HepG2 (cell line): Measurements from ENCODE around the gene PTPRC. TPM values are rescaled to one million over a fixed set of nuclear protein-coding genes. Genes with fewer than 3 reads are reported as not detected.

Source experiments
- ATAC-seq: fragments of 200-7000 bp; cut with Tn5 transposase; 3 replicates; pipeline ENCODE4 v1.9.1; 2020; ENCODE audit warnings: mild to moderate bottlenecking, moderate library complexity
- BruUV-seq: library from RNA; stranded (reverse); fragments of 400-500 nt; replicated peaks from 2 replicates; lab custom pipeline; 2021; lab: Mats Ljungman, UMichigan
- CTCF ChIA-PET: fragments of 300-600 bp; formaldehyde crosslinking; extraction: SDS; loops from one replicate; lab custom pipeline; 2021; ENCODE audit warnings: low total read pairs, inconsistent platforms, low intra/inter-chr PET ratio; lab: Yijun Ruan, JAX
- POLR2A ChIA-PET: fragments of 350-600 bp; sonication (Branson Sonifier 250); formaldehyde crosslinking; loops from one replicate; lab custom pipeline; 2020; ENCODE audit warnings: antibody characterized with exemption, inconsistent platforms; lab: Yijun Ruan, JAX
- DNase-seq: peaks from one replicate; pipeline ENCODE4 v3.0.0-alpha.2; 2015; ENCODE audit warnings: low spot score
- FAIRE-seq: peaks from 3 replicates; lab custom pipeline; 2011; peaks lifted over from hg19 to GRCh38; lab: Jason Lieb, UNC
- H2AFZ ChIP-seq: one replicate; pipeline ENCODE4 v1.6.1; 2011; ENCODE audit warnings: low read length, inconsistent platforms
- H3K27ac ChIP-seq: fragments of 300-600 bp; 3 replicates; pipeline ENCODE4 v1.8.0; 2011; ENCODE audit warnings: mixed run types, mild to moderate bottlenecking, mixed read lengths, low read length, inconsistent platforms; ENCODE audit not compliant: insufficient read depth; ENCODE audit errors: extremely low read length
- H3K27me3 ChIP-seq, 2 experiments: fragments of 200-600 bp in 1 of 2; 2 replicates in 1 of 2; 3 replicates in 1 of 2; pipeline versions ENCODE4 v1.6.0 to v1.8.0; 2011; ENCODE audit warnings: low read length in 2 of 2, mild to moderate bottlenecking in 2 of 2, moderate library complexity in 2 of 2, inconsistent platforms in 1 of 2; ENCODE audit not compliant: insufficient read depth in 2 of 2, control insufficient read depth in 1 of 2
- H3K36me3 ChIP-seq, 2 experiments: fragments of 200-600 bp in 1 of 2; replicated peaks in 1 of 2; 2 replicates in 1 of 2; 3 replicates in 1 of 2; pipeline versions ENCODE4 v1.5.1 to v1.8.0; 2011; ENCODE audit warnings: low read length in 2 of 2, inconsistent platforms in 1 of 2; ENCODE audit not compliant: insufficient read depth in 2 of 2, control insufficient read depth in 1 of 2
- H3K4me1 ChIP-seq: 2 replicates; pipeline ENCODE4 v1.5.1; 2012; ENCODE audit warnings: low read length, inconsistent platforms; ENCODE audit not compliant: insufficient read depth
- H3K4me2 ChIP-seq: 2 replicates; pipeline ENCODE4 v1.6.0; 2011; ENCODE audit warnings: low read depth, low read length, inconsistent platforms
- H3K4me3 ChIP-seq, 3 experiments: fragments of 200-600 bp in 1 of 3; sonication (generic), shearing (Covaris generic) in 1 of 3; replicated peaks in 1 of 3; 2 replicates each; pipeline ENCODE4 v1.5.1; 2011 to 2016; ENCODE audit warnings: low read length in 3 of 3, inconsistent platforms in 2 of 3, low read depth in 2 of 3, mild to moderate bottlenecking in 2 of 3, control low read depth in 1 of 3, mixed read lengths in 1 of 3; ENCODE audit not compliant: insufficient read depth in 1 of 3
- H3K79me2 ChIP-seq: one replicate; pipeline ENCODE4 v1.6.1; 2011; ENCODE audit warnings: low read length, inconsistent platforms; ENCODE audit not compliant: insufficient read depth
- H3K9ac ChIP-seq: 2 replicates; pipeline ENCODE4 v1.6.0; 2011; ENCODE audit warnings: mild to moderate bottlenecking, low read depth, low read length, inconsistent platforms; ENCODE audit not compliant: insufficient read depth
- H3K9me3 ChIP-seq: 2 replicates; pipeline ENCODE4 v1.5.1; 2012; ENCODE audit warnings: mild to moderate bottlenecking, low read length
- H4K20me1 ChIP-seq: 2 replicates; pipeline ENCODE4 v1.6.0; 2011; ENCODE audit warnings: inconsistent platforms, mild to moderate bottlenecking, low read length, moderate library complexity; ENCODE audit not compliant: insufficient read depth
- HNRNPUL1 ChIP-seq: fragments of 200-400 bp; formaldehyde crosslinking; IDR thresholded peaks from 2 replicates; pipeline ENCODE4 v1.6.1; 2017; ENCODE audit warnings: low read depth, mild to moderate bottlenecking, low read length, moderate library complexity
- PPARG ChIP-seq: conservative IDR thresholded peaks from 2 replicates; pipeline ENCODE4 v1.6.1; 2016; ENCODE audit warnings: missing biosample characterization, missing genetic modification reagents
- RFX3 ChIP-seq: IDR thresholded peaks from 2 replicates; pipeline ENCODE4 v1.6.1; 2016; ENCODE audit warnings: missing biosample characterization, missing genetic modification reagents
- SMAD9 ChIP-seq: sonication (generic); formaldehyde crosslinking; IDR thresholded peaks from 2 replicates; pipeline ENCODE4 v1.5.1; 2020; ENCODE audit warnings: mild to moderate bottlenecking, missing genetic modification reagents
- SP1 ChIP-seq, 2 experiments: fragments of 450-650 bp in 1 of 2; sonication (generic) in 1 of 2; formaldehyde crosslinking in 1 of 2; IDR thresholded peaks; 2 replicates each; pipeline versions ENCODE4 v1.4.0 to v1.6.1; 2016 to 2020; ENCODE audit warnings: missing genetic modification reagents in 1 of 2
- SP4 ChIP-seq: sonication (generic); formaldehyde crosslinking; IDR thresholded peaks from 2 replicates; pipeline ENCODE4 v1.8.1; 2023; ENCODE audit warnings: mild to moderate bottlenecking, missing genetic modification reagents
- ZFP1 ChIP-seq: IDR thresholded peaks from 2 replicates; pipeline ENCODE4 v1.6.1; 2016
- ZFP36L2 ChIP-seq: sonication (generic); formaldehyde crosslinking; IDR thresholded peaks from 2 replicates; pipeline ENCODE4 v1.4.0; 2020; ENCODE audit warnings: missing genetic modification reagents
- ZNF17 ChIP-seq: sonication (generic); formaldehyde crosslinking; IDR thresholded peaks from 2 replicates; pipeline ENCODE4 v1.5.0; 2020; ENCODE audit warnings: mild to moderate bottlenecking, missing genetic modification reagents
- ZNF280D ChIP-seq: sonication (generic); formaldehyde crosslinking; IDR thresholded peaks from 2 replicates; pipeline ENCODE4 v1.5.1; 2020; ENCODE audit warnings: mild to moderate bottlenecking, missing genetic modification reagents
- ZNF598 ChIP-seq: sonication (generic); formaldehyde crosslinking; IDR thresholded peaks from 2 replicates; pipeline ENCODE4 v1.5.1; 2020; ENCODE audit warnings: mild to moderate bottlenecking, missing genetic modification reagents, borderline replicate concordance
- WGBS: methylation state at CpG from one replicate; pipeline ENCODE4 v1.1.6; 2017; ENCODE audit warnings: low lambda C conversion rate; 5-methylcytosine and 5-hydroxymethylcytosine counted together
- in situ Hi-C: cut with HindIII; loops from 2 replicates; pipeline ENCODE4 v1.10.0; 2017; ENCODE audit warnings: low pct_unique_long_range_greater_than_20kb; ENCODE audit not compliant: extremely low pct_ligation_motif_present
- intact Hi-C: fragments of 100-400 bp; cut with micrococcal nuclease; formaldehyde crosslinking; loops from one replicate; pipeline ENCODE4 v1.10.0; 2022; ENCODE audit not compliant: unreplicated experiment
- polyA plus RNA-seq, 8 experiments: library from polyadenylated mRNA; depleted of rRNA in 3 of 8; stranded (reverse) in 7 of 8; unstranded in 1 of 8; fragments of >200 nt; fragmentation: Illumina TruSeq in 4 of 8; extraction: Trizol in 4 of 8; gene quantifications; 2 replicates each; pipeline versions ENCODE4 v1.2.1 to v1.2.3, GENCODE V29; 2011 to 2016; ENCODE audit warnings: low read depth in 4 of 8, missing spikeins in 1 of 8, mixed read lengths in 1 of 8; ENCODE audit not compliant: insufficient read depth in 1 of 8
- total RNA-seq, 5 experiments: library from RNA; depleted of rRNA; stranded (reverse); fragments of >200 nt; fragmentation: Illumina TruSeq; extraction: Trizol; gene quantifications; 2 replicates each; pipeline ENCODE4 v1.2.3, GENCODE V29; 2016; ENCODE audit warnings: low read depth in 1 of 5

The PTPRC gene
- total and polyA plus RNA-seq, 2 of the 13 experiments (the other 11 are each of a cell fraction or from before 2014, with no cell fraction given) = not detected

DNA sequence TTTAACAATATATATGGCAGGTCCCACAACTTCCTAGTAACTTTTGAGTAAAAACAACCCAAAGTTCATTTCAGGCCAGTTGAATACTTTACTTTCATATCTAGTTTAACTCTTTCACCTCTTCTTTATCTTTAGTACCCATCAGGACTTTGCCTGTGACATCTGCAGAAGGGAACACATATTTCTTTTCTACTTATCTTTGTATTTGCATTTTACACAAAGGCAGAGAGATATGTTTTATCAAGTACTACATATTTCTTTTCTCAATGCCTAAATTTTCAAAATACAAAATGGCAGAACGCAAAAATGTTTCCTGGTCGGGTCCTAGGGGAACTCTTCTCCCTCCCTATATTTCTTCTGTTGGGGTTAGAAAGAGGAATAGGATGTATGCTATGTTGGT, 6.8 kb upstream of the PTPRC start:
- 50% methylated on average over 2 of the region's 2 CpGs for WGBS
- H3K4me1 ChIP-seq = no peaks in the 10 kb centered on the region
- no peak overlapping the region for H3K4me2 ChIP-seq
- in situ Hi-C loops = no loop called here
- no peaks in the 10 kb centered on the region for H3K79me2 ChIP-seq
- H3K9ac ChIP-seq = no peak overlapping the region
- H3K36me3 ChIP-seq = no peaks in the 10 kb centered on the region
- intact Hi-C loops = no loop called here
- no peak overlapping the region for H3K27ac ChIP-seq
- POLR2A ChIA-PET = no interaction called here
- H3K4me3 ChIP-seq = no peak overlapping the region
- no peaks in the 10 kb centered on the region; a peak in 1 of 5 replicates for H3K27me3 ChIP-seq
- ATAC-seq (no peak), DNase-seq (no peak), FAIRE-seq (no peak)
- no peaks in the 10 kb centered on the region for H4K20me1 ChIP-seq
- no peaks in the 10 kb centered on the region for H3K9me3 ChIP-seq
- CTCF ChIA-PET = no interaction called here
- H2AFZ ChIP-seq = no peak overlapping the region
- no peak for TF ChIP-seq ZNF280D
- no peak for TF ChIP-seq PPARG
- no peak for TF ChIP-seq ZNF598 (CRISPR knock-in tag)
- no peak for TF ChIP-seq SMAD9 (CRISPR knock-in tag)
- no peak for TF ChIP-seq RFX3 (CRISPR knock-in tag)
- TF ChIP-seq ZFP1 (CRISPR knock-in tag) = no peak
- no peak for TF ChIP-seq ZFP36L2
- BruUV-seq = no TSS peak

- BruUV-seq = no TSS peak
- CTCF ChIA-PET = no interaction called here
- no peak for DNase-seq
- TF ChIP-seq SP1 (IDR thresholded peaks at IDR 0.05) = no peak
- no peak for TF ChIP-seq SP1 (CRISPR knock-in tag; IDR thresholded peaks at IDR 0.05)
- no peak for TF ChIP-seq SP4 (CRISPR knock-in tag)
- TF ChIP-seq ZNF17 (CRISPR knock-in tag) = no peak
- no peak for TF ChIP-seq HNRNPUL1
Measured at GRCh38 chr1:198633675-198634121, 5.1 kb upstream of the PTPRC start.

More at GRCh38 chr1:198633675-198634121, 5.1 kb upstream of the PTPRC start:
- Histone ChIP-seq H3K4me2 (no peak overlapping the region), H4K20me1 (no peaks in the 10 kb centered on the region), H2AFZ (no peak overlapping the region), H3K4me3 (no peak overlapping the region), H3K27ac (no peak overlapping the region), H3K27me3 (no peaks in the 10 kb centered on the region), H3K9ac (no peak overlapping the region), H3K36me3 (no peaks in the 10 kb centered on the region), H3K79me2 (no peaks in the 10 kb centered on the region), H3K4me1 (no peaks in the 10 kb centered on the region), H3K9me3 (no peaks in the 10 kb centered on the region)
- no peak for FAIRE-seq
- intact Hi-C loops (no loop called here), in situ Hi-C loops (no loop called here)
- ATAC-seq = no peak
- 0% methylated on average over 2 of the region's 2 CpGs for WGBS
- POLR2A ChIA-PET = no interaction called here
